Right forelimb (tissue), 1 donor: ENCODE measurements around the gene CD8B.
"Not testable (repeated sequence)": the region's sequence is repeated elsewhere in the genome, so short reads cannot be mapped to it uniquely, and the experiment has no call there.

Experiments
- DNase-seq: peaks from one replicate; pipeline ENCODE4 v3.0.0-alpha.2; 2018

The CD8B gene

DNA sequence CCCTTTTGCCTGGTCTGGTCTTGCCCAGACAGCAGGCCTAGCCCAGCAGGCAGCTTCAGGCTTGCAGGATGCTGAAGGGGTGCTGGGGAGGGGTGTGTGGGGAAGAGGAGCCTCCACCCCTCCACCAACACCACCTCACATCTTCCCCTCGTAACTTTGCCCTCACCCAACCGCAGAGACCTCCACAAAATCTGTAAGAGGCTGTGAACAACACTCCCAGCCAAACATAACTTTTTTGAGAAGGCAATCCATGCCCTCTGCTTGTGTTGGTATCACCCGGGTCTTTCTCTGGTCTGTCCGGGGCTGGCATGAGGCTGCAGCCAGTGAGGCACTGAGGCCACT lies 26.2 kb downstream of the CD8B start:
- DNase-seq, result not testable (repeated sequence)

GRCh38 chr2:86833315-86833714 lies 28.4 kb downstream of the CD8B start:
- no peak for DNase-seq

GRCh38 chr2:86832334-86833096 lies 29.2 kb downstream of the CD8B start:
- DNase-seq, result no peak

GRCh38 chr2:86831537-86831936 lies 30.1 kb downstream of the CD8B start:
- DNase-seq, result no peak

DNA sequence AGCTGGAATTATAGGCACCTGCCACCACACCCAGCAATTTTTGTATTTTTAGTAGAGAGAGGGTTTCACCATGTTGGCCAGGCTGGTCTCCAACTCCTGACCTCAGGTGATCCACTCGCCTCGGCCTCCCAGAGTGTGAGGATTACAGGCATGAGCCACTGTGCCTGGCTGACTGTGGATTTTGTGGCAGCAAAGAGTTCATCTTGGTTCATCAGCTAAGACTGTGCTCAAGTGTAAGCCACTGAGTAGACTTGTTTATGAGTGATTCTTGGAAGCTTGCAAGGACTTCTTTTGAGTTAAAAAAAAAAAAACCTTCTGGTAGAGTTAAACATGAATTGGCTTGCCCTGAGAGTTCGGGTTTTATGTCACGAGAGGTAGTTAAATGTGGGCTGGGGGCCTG lies 34.7 kb downstream of the CD8B start:
- no peak for DNase-seq

DNA sequence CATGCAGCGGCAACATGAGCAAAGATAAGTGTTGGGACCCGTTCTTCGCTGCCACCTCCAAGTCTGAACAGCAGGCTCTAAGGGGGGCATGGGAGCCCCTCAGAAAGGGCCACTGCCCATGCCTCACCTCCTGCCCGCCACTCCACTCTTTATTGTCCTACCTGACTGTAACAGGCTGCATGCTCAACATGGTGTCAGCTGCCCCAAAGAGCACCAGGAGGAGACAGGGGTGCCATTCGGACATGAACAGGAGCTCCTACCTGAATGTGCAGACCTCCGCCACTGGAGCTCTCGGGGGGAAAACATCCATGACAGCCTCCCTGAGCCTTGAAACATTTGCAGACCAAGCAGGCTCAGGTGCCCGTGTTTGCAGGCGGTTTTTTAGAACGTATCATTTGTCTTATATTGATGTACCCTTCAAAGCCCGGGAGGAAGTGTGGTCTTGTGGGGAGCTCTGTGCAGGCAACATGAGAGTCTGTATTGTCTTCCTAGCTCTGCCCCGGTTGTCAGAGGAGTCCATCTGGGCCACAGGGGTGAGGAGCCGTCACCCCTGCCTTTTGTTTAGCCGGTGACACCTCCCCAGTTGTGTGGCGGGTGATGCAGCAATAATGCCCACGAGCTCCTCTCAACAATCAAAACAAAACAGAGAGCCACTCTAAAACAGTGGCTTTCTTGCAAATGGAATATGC lies 35.8 kb downstream of the CD8B start:
- no peak for DNase-seq

DNA sequence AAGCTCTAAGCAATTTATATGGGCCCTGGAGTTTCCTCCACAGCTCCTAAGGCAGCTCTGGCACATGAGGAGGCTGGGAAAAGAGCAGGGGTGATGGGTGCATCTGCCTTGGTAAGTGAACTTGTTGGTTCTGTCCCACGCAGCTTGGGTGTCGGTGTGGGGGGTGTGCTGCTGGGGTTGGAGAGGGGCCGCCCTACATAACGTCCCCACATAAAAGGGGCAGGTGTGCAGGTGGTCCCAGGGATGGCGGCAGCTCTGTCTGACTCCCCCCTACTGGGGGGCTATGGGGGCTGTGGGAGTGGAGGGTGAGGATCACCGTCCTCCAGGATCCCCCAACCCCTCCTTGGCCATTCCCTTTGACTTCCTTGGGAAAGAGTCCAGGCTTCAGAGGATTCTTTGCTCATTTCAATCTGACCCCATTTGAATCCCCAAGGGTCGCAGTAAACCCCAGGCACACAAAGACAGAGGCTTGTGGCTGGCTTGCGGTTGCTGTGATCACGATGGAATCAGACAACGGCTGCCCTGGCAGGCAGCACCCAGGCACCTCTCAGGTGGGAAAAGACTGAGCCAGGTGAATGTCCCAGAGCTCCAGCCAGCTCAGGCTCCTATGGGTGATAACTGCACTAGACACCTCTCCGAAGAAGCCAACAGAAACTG lies 36.5 kb downstream of the CD8B start:
- no peak for DNase-seq

DNA sequence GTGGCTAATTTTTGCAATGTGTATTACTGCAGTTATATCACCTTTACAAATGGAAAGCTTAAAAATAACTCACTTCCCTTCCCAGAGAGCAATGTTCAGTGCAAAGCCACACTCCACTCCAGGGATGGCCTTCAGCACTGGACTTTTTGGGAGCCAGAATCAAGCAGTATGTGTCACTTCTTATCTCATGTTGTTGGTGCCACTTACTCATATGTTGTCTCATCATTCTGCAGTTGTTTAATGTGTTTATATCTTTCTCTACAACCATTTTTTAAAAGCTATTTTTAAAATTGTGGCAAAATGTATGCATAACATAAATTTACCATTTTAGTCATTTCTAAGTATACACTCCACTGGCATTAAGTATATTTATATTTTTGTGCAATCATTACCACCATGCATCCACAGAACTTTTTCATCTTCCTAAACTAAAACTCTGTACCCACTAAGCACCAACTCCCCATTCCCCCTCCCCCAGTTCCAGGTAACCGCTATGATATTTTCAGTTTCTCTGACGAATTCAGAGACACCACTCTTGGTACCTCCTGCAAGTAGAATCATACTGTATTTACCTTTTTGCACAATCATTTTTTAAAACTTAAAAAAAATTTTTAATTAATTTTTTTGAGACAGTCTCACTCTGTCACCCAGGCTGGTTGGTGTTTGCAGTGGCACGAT lies 38.9 kb downstream of the CD8B start:
- no peak for DNase-seq

DNA sequence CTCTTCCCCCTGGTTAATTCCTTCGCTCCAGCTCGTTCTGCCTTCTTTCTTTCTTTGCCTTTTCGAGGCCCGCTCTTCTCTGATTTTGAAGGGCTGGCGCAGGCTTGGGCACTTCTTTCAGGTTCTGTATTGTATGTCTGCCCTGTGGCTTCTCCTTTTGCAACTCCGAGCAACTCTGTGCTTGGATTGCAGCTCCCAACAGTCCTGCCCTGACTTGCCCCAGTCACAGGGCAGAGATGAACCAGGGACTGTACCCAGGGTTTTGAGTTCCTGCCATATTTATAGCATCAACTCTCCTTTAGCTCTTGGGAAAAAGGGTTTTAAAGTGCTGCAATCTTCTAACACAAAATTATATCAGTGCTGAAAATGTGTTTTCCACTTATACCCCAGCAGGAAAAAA lies 39.8 kb downstream of the CD8B start:
- no peak for DNase-seq

GRCh38 chr2:86821306-86821705 lies 40.4 kb downstream of the CD8B start:
- DNase-seq, result no peak

GRCh38 chr2:86818957-86819356 lies 42.7 kb downstream of the CD8B start:
- no peak for DNase-seq

- no peak for DNase-seq
Observed at GRCh38 chr2:86818114-86818801, 43.4 kb downstream of the CD8B start.

DNA sequence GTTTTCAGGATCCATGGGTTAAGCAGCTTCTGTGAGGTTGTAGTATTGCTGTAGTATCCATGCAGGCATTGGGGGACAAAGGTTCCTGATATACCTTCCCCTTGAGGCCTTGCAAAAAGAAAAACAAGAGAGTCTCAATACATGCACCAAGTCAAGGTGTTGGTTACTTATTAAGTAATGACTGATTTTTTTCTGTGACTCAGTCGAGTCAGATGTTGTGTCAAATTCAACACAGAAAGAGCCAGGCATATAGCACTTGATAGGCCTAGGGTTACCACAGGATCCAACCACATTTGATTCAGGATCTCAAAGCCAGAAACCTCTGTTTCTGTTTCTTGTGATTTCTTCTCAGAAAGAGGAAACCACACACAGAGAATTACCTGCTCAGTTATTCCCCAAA lies 46.1 kb downstream of the CD8B start:
- DNase-seq, result no peak

- no peak for DNase-seq
Observed at GRCh38 chr2:86809481-86810121, 52.1 kb downstream of the CD8B start.

GRCh38 chr2:86808315-86809161 lies 53.1 kb downstream of the CD8B start:
- DNase-seq, result peak; percentile 95

DNA sequence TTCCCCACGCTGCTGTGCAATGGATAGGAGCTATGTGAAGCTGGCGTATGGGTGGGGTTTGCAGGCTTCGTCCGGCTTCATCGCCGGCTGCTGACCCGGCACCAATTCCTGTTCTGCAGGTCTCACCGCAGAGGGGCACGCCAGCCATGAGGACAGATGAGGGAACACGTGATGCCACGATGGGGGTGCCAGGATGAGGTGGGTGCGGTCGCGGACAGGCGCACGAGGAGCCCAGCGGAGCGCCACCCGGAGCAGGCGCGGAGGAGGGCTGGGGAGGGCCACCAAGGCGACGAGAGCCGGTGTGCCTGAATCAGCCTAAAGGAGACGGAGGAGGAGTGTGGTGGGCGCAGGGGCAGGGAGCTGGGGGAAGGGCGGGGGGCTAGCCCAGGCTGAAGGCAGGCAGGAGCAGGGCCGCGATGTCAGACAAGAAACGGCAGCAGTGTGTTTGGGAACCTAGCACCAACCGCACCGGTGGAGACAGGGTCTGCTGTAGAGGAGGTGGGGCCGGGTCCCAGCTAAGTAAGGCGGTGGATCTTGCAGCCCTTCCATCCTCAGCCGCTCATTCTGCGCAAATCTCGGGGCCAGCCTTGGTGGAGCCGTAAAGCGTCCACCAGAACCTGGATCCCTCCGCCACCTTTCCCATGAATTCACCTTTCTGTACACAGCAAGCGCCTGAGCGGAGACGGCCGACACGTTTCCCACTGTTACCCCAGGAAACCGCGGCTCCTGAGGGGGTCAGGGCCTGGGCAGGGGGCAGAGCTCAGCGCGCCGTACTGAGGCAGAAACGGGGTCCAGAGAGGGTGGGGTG lies 54.0 kb downstream of the CD8B start:
- DNase-seq, result peak; percentile 71

DNA sequence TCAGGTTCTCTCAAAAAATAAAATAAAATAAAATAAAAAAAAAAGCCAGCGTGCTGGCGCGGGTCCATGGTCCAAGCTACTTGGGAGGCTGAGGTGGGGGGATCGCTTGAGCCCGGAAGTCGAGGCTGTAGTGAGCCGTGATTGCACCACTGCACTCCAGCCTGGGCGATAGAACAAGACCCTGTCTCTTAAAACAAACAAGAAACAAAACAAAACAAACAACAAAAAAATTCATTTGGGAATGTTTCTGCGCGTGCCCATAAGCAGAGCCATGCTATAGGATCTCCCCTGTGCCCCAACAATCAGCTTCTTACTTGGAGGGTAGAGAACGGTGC lies 54.6 kb downstream of the CD8B start:
- no peak for DNase-seq

DNA sequence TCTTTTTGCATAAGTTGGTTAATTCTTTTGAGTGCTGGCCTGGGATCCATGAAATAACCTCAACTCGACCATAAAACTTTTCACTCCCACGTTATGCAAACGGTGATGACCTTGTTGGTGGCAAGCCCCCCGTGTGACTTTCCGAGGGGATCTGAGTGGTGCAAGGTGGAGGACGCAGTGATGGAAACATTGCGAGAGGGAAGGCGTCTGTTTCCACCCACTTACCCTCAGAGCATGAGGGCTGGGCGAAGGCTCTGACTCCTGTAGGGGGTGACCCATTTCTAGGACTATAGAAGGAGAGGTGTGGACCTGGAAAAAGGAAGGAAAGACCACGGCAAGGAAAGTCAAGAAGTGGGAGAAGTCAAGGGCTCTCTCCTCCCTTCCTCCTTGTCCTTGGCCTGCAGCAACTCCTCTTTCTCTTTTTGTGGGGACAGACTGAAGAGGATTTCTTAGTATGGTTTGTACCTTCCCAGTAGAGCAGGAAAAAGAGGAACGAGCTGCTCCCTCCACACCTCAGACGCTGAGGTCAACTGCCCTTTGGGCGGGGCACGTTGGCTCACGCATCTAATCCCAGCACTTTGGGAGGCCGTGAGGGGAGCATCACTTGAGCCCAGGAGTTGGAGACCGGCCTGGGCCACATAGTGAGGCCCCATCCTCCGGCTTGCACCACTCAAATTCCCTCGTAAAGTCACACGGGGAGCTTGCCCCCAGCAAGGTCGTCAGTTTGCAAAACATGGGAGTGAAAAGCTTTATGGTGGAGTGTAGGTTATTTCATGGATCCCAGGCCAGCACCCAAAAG lies 55.4 kb downstream of the CD8B start:
- DNase-seq, result no peak

GRCh38 chr2:86800856-86801567 lies 60.7 kb downstream of the CD8B start:
- DNase-seq, result no peak
